Thymus (tissue), 11 donors: Measurements from ENCODE around the gene TRIM33. TPM values are rescaled to one million over a fixed set of nuclear protein-coding genes. Genes with fewer than 3 reads are reported as not detected.
"Not testable (repeated sequence)": the region's sequence is repeated elsewhere in the genome, so short reads cannot be mapped to it uniquely, and the experiment has no call there.

Experiments used
- DNase-seq, 9 donors: peaks; one replicate each; pipeline ENCODE4 v3.0.0-alpha.2; 2013; ENCODE audit warnings: low spot score in 9 of 9, low read depth in 6 of 9, missing footprints in 1 of 9
- H3K27ac ChIP-seq, 2 donors: one replicate each; pipeline ENCODE4 v1.5.1; 2013; ENCODE audit warnings: control low read depth in 1 of 2, low read depth in 1 of 2, low read length in 1 of 2, mild to moderate bottlenecking in 1 of 2, moderate library complexity in 1 of 2
- H3K27me3 ChIP-seq, 2 donors: one replicate each; pipeline ENCODE4 v1.5.1; 2013; ENCODE audit warnings: low read length in 1 of 2; ENCODE audit not compliant: control insufficient read depth in 2 of 2, insufficient read depth in 1 of 2
- H3K36me3 ChIP-seq, 2 donors: one replicate each; pipeline ENCODE4 v1.5.1; 2013; ENCODE audit warnings: low read length in 1 of 2, mild to moderate bottlenecking in 1 of 2, moderate library complexity in 1 of 2; ENCODE audit not compliant: control insufficient read depth in 2 of 2, insufficient read depth in 2 of 2
- H3K4me1 ChIP-seq, 2 donors: one replicate each; pipeline ENCODE4 v1.5.1; 2013; ENCODE audit warnings: low read length in 2 of 2; ENCODE audit not compliant: control insufficient read depth in 2 of 2, insufficient read depth in 2 of 2
- H3K4me3 ChIP-seq, 2 donors: one replicate each; pipeline ENCODE4 v1.5.1; 2013; ENCODE audit warnings: low read length in 2 of 2, control low read depth in 1 of 2, mild to moderate bottlenecking in 1 of 2
- H3K9me3 ChIP-seq, 2 donors: one replicate each; pipeline ENCODE4 v1.5.1; 2013; ENCODE audit warnings: low read length in 1 of 2, mild to moderate bottlenecking in 1 of 2; ENCODE audit not compliant: control insufficient read depth in 2 of 2, insufficient read depth in 1 of 2
- WGBS: extraction: QIAGEN DNeasy Blood & Tissue Kit; methylation state at CpG from one replicate; pipeline ENCODE4 v1.1.7; 2013; 5-methylcytosine and 5-hydroxymethylcytosine counted together
- polyA plus RNA-seq: library from polyadenylated mRNA; stranded (reverse); fragments of 200-250 nt; gene quantifications from one replicate; pipeline ENCODE4 v1.2.3, GENCODE V29; 2013
- total RNA-seq: library from RNA; stranded (reverse); fragments of 120-200 nt; gene quantifications from one replicate; pipeline ENCODE4 v1.2.4, GENCODE V29; 2013
- donor health status: healthy.

The TRIM33 gene
- total and polyA plus RNA-seq, 2 donors = 20.1 to 31.0 TPM

DNA sequence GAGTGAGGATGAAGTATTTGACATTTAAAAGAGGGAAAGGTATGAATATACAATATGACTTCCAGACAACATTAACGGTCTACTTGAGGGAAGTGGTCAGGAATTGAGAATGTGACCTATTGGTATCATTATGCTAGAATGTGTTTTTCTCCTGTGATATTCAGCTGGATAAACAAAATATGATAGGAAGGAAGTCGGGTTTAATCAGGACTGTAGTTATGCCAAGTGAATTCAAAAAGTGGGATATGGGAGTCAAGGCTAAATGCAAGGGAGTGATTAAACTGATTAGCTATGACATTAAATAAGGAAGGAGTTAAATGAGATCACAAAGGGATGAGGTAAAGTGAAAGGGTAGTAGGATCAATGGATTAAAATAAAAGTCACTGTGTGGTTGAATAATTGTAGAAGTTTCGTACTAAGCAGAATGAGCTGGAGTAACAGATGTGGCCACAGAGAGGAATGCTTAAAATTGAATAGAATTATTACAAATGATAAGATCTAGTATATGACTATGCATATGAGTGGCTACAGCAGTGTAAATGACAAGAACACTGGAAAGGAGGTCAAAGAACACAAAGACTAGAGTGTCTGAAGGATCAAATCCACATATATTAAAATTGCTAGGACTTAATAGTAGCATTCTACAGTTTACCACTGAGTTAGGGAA, 62.5 kb downstream of the TRIM33 start:
- Histone ChIP-seq H3K27ac (no peak overlapping the region), H3K4me1 (no peaks in the 10 kb centered on the region), H3K27me3 (no peaks in the 10 kb centered on the region), H3K9me3 (no peaks in the 10 kb centered on the region), H3K4me3 (no peak overlapping the region), H3K36me3 (peaks cover 14% of the 10 kb centered on the region in 2 donors)
- WGBS = 98% methylated on average over 3 of the region's 3 CpGs
- no peak for DNase-seq

DNA sequence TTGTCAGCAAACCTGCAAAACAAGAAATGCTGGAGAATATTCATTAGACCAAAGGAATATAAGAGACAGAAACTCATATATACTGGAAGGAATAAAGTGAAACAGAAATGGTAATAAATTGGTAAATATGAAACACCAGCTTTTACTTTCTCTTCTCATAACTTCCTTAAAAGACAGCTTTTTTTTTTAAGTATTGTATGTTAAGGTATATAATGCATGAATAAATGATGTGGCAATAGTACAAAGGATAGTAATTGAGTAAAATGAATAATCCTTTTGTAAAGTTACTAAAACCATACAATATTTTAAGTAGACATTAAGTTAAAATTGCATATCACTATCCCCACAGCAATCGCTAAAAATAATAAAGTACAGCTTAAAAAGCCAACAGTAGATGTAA, 64.8 kb downstream of the TRIM33 start:
- 99% methylated on average over 1 of the region's 1 CpG for WGBS

DNA sequence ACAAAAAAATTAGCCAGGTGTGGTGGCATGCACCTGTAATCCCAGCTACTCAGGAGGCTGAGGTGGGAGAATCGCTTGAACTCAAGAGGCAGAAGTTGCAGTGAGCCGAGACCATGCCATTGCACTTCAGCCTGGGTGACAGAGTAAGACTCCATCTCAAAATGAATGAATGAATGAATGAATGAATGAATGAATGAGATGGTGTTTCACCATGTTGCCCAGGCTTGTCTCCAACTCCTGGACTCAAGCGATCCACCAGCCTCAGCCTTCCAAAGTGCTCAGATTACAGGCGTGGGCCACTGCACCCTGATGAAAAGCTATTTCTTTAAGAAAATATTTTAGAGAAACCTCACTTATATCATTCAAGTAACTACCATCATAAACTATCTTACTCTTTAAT, 67.8 kb downstream of the TRIM33 start:
- H3K9me3 ChIP-seq, H3K4me3 ChIP-seq, H3K27ac ChIP-seq, H3K27me3 ChIP-seq, DNase-seq, H3K4me1 ChIP-seq: not testable (repeated sequence)
- H3K36me3 ChIP-seq = peaks cover 5 to 19% of the 10 kb centered on the region in 2 donors
- 97% methylated on average over 4 of the region's 4 CpGs for WGBS

More for the DNA sequence above, 64.8 kb downstream of the TRIM33 start:
- Histone ChIP-seq H3K27me3 (no peaks in the 10 kb centered on the region), H3K9me3 (no peaks in the 10 kb centered on the region), H3K27ac (no peak overlapping the region), H3K4me3 (no peak overlapping the region), H3K4me1 (no peaks in the 10 kb centered on the region), H3K36me3 (peaks cover 6 to 9% of the 10 kb centered on the region in 2 donors)
- DNase-seq = no peak

DNA sequence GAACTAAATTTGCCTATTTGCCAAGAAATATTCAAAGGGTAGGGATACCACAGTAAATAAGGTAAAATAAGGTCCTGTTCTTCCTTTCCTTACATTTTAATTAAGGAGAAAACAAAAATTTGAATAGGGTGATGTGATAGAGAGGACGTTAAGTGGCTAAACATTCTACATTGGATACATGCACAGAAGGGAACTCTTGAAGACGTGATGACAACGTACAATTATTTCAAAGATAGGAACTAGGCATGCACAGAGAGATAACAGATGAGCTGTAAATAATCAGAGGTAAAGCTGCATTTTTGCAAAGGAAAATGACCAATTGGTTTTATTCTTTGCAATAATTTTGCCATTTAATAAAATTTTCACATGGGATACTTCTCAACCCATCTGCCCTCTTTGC, 69.7 kb downstream of the TRIM33 start:
- Histone ChIP-seq H3K36me3 (peaks cover 5 to 21% of the 10 kb centered on the region in 2 donors), H3K27ac (no peak overlapping the region)
- 97% methylated on average over 3 of the region's 3 CpGs for WGBS

DNA sequence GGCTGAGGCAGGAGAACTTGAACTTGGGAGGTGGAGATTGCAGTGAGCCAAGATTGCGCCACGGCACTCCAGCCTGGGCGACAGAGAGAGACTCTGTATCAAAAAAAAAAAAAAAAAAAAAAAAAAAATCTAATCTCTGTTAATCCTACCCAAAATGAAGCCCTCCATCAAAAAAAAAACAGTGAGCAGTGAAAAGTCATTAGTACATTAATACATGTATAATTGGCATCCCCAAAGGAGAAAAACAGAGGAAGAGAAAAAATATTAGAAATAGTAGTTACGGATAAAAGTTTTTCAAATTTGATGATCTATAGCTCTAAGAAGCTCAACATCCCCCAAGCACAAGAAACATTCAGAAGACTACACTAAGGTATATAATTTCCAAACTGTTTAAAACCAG, 71.6 kb downstream of the TRIM33 start:
- H3K27ac ChIP-seq = no peak overlapping the region
- no peak overlapping the region for H3K4me3 ChIP-seq
- H3K9me3 ChIP-seq = no peaks in the 10 kb centered on the region
- peaks cover 3 to 22% of the 10 kb centered on the region in 2 donors for H3K36me3 ChIP-seq
- no peak for DNase-seq
- WGBS = 98% methylated on average over 4 of the region's 4 CpGs
- H3K4me1 ChIP-seq = no peaks in the 10 kb centered on the region
- no peaks in the 10 kb centered on the region for H3K27me3 ChIP-seq

More for the DNA sequence above, 69.7 kb downstream of the TRIM33 start:
- Histone ChIP-seq H3K9me3 (no peaks in the 10 kb centered on the region), H3K27me3 (no peaks in the 10 kb centered on the region), H3K4me3 (no peak overlapping the region), H3K4me1 (no peaks in the 10 kb centered on the region)
- DNase-seq = no peak

DNA sequence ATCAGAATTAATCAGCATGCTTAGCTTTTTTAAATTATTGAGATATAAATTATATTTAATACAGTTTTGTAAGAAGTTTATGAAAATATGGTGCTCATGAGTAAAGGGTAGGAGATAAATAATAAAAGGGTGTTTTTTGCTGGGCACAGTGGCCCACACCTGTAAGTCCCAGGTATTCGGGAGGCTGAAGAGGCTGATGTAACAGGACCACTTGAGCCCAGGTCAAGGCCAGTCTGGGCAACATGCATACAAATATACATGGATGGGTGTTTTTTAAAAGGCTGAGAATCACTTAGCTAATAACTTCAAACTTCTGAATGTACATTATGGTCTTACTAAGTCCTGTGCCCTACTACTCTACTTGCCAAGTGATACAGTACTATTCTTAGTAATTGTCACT, 73.2 kb downstream of the TRIM33 start:
- DNase-seq = no peak
- Histone ChIP-seq H3K27ac (no peak overlapping the region), H3K4me3 (no peak overlapping the region), H3K27me3 (no peaks in the 10 kb centered on the region), H3K36me3 (peaks cover 0 to 16% of the 10 kb centered on the region in 2 donors), H3K9me3 (no peaks in the 10 kb centered on the region), H3K4me1 (no peaks in the 10 kb centered on the region)
- WGBS = 98% methylated on average over 1 of the region's 1 CpG

DNA sequence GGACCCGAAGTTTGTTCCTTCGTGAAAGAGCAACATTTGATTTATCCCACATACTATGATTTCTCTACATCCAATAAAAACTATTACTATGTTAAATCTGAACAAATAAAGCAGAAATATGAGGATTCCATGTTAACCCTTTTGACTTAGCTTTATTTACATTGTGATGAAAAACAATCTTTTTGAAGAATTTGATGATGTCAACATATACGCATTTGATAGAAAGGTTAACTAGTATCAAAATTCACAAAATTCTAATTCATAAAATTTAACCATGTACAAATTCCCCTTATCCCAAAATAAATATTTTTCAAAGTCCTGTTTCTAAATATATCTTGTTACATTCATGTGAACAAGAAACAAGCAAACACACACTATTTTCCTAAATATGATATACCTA, 74.2 kb downstream of the TRIM33 start:
- Histone ChIP-seq H3K36me3 (peaks cover 0 to 16% of the 10 kb centered on the region in 2 donors), H3K4me3 (no peak overlapping the region), H3K27ac (no peak overlapping the region), H3K9me3 (no peaks in the 10 kb centered on the region), H3K4me1 (no peaks in the 10 kb centered on the region), H3K27me3 (no peaks in the 10 kb centered on the region)
- 98% methylated on average over 3 of the region's 3 CpGs for WGBS
- no peak for DNase-seq

DNA sequence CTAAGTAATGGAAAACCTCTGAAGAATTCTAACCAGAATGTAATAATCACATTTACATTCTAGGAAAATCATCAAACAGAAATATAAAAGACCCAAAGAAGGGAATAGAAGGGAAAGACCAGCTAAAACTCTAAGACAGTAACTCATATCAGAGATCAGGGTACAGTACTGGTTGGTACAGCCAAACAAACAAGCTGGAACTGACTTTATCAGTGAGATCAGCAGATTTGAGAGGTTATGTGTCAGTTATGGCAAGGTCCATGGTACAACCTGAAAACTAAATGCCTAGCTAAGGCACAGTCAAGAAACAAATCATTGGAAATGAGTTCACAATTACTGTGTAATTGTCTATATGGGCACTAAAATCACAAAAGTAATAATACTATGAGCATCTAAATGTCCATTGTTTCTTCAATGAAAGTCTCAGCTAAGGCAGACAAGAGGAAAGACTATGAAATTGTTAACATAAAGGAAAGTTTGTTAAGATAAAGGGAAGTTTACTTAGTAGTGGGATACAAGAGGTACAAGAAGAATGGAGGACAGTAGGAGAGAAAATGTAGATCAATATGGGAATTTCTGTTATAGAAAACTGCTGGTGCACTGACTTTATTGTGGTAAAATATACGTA, 75.8 kb downstream of the TRIM33 start:
- H3K27ac ChIP-seq = no peak overlapping the region
- H3K4me3 ChIP-seq = no peak overlapping the region
- 100% methylated on average over 1 of the region's 1 CpG for WGBS
- no peaks in the 10 kb centered on the region for H3K4me1 ChIP-seq
- no peaks in the 10 kb centered on the region for H3K9me3 ChIP-seq
- no peaks in the 10 kb centered on the region for H3K27me3 ChIP-seq
- H3K36me3 ChIP-seq = peaks cover 0 to 8% of the 10 kb centered on the region in 2 donors
- DNase-seq = no peak

DNA sequence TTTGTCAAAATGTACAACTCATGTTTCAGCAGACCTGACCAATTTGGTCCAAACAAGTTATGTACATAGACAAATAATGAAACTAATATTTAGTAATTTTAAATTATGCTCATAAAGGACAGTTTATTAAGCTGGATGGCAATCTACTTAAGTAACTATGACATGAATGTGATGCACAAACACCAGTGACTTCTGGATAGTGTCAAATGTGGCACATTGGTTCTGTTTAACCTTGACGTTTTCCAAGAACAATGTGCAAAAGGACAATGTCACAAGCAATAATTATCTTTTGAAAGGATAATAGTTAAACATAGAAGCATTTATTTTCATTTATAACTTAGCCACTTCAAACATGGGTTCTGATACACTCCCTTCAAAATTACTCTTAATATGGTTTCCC, 80.0 kb downstream of the TRIM33 start:
- H3K27ac ChIP-seq = no peak overlapping the region

More for the DNA sequence above, 80.0 kb downstream of the TRIM33 start:
- H3K4me3 ChIP-seq = no peak overlapping the region
- 99% methylated on average over 1 of the region's 1 CpG for WGBS
- peaks cover 10 to 17% of the 10 kb centered on the region in 2 donors for H3K36me3 ChIP-seq
- no peaks in the 10 kb centered on the region for H3K9me3 ChIP-seq
- H3K4me1 ChIP-seq = no peaks in the 10 kb centered on the region
- H3K27me3 ChIP-seq = no peaks in the 10 kb centered on the region
- no peak for DNase-seq
